Dermis blood vessel endothelial cell (primary cell): Measurements from ENCODE around the gene INPP5B. TPM values are rescaled to one million over a fixed set of nuclear protein-coding genes. Genes with fewer than 3 reads are reported as not detected.
"Not testable (repeated sequence)": the region's sequence is repeated elsewhere in the genome, so short reads cannot be mapped to it uniquely, and the experiment has no call there.

Experiments used
- DNase-seq: peaks from one replicate; pipeline ENCODE4 v3.0.0; 2010
- total RNA-seq: library from RNA; depleted of rRNA; stranded (reverse); fragments of >200 nt; gene quantifications from 2 replicates; pipeline ENCODE4 v1.2.3, GENCODE V29; 2014

The INPP5B gene
- total RNA-seq, 1 donor from 2014 or later = 21.3 TPM

DNA sequence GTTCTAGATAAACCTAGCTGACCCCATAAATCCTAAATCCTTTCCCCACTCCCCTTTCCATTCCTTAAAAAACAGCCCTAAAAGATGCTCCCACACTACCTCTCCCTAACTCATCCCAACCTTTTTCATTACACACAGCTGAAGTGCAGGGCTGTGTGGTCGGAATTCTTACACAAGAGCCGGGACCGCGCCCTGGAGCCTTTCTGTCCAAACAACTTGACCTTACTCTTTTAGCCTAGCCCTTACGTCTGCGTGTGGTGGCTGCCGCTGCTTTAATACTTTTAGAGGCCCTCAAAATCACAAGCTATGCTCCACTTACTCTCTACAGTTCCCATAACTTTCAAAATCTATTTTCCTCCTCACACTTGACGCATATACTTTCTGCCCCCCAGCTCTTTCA is 36.0 kb downstream of the INPP5B start:
- not testable (repeated sequence) for DNase-seq

DNA sequence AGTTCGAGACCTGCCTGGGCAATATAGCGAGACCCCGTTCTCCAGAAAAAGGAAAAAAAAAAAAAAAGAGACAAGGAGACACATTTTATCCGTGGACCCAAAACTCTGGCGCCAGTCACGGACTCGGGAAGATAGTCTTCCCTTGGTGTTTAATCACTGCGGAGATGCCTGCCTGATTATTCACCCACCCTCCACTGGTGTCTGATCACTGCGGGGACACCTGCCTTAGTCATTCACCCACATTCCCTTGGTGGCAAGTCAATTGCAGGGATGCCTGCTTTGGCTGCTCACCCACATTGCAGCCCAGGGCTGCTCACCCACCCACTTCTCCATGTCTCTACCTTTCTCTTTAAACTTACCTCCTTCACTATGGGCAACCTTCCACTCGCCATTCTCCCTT is 38.3 kb downstream of the INPP5B start:
- not testable (repeated sequence) for DNase-seq

DNA sequence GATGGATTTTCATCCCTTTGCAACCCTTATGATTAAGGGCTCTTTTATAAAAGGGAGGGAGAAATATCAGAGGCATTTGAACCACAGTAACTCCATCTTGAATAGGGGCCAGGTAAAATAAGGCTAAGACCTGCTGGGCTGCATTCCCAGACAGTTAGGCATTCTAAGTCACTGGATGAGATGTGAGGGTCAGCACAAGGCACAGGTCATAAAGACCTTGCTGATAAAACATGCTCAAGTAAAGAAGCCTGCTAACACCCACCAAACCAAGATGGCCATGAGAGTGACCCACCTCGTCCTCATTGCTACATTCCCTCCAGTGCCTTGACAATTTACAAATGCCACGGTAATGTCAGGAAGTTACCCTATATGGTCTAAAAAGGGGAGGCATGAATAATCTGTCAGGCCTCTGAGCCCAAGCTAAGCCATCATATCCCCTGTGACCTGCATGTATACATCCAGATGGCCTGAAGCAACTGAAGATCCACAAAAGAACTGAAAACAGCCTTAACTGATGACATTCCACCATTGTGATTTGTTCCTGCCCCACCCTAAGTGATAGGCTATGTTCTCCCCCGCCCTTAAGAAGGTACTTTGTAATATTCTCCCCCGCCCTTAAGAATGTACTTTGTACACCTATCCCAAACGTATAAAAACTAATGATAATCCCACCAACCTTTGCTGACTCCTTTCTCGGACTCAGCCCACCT is 39.3 kb downstream of the INPP5B start:
- not testable (repeated sequence) for DNase-seq

DNA sequence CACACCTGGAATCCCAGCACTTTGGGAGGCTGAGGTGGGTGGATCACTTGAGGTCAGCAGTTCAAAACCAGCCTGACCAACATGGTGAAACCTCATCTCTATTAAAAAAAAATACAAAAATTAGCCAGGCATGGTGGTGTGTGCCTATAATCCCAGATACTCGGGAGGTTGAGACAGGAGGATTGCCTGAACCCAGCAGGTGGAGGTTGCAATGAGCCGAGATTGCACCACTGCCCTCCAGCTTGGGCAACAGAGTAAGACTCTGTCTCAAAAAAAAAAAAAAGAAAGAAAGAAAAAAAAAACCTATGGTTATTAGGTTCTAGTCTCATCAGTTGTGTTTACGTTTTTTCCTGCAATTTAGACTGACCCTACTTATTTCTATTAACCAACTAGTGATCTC is 40.3 kb downstream of the INPP5B start:
- not testable (repeated sequence) for DNase-seq

DNA sequence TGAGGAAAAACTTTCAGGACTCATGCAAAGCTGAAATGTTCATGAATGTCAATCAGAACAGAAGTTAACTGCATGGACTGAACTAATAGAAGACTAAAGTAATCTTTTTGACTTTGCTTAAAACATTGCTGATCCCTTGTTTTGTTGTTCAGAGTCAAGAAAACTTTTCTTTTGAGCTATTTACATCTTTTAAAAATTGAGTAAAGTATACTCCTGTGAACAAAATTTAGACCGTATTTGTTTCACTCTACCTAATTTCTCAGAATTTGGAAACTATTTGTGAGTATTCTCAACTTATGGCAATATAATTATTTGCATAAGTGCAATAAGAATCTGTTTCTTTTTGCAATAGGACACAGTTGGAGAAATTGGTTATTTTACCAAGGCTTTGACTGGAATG is 41.1 kb downstream of the INPP5B start:
- no peak for DNase-seq

DNA sequence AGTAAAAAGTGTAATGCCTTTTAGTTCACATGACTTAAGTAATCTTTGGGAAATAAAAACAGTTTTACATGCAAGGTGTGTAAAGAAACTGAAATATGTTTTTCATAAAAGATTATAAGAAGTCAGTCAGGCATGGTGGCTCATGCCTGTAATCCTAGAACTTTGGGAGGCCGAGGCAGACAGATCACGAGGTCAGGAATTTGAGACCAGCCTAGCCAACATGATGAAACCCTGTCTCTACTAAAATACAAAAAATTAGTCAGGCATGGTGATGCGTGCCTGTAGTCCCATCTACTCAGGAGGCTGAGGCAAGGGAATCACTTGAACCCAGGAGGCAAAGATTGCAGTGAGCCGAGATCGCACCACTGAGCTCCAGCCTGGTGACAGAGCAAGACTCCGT is 42.9 kb downstream of the INPP5B start:
- not testable (repeated sequence) for DNase-seq

DNA sequence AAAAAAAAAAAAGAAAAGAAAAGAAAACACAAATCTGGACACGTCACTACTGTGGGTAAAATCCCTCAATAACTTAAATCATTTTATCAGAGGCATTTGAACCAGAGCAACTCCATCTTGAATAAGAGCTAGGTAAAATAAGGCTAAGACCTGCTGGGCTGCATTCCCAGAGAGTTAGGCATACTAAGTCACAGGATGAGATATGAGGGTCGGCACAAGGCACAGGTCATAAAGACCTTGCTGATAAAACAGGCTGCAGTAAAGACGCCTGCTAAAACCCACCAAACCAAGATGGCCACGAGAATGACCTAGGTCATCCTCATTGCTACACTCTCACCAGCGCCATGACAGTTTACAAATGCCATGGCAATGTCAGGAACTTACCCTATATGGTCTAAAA is 43.9 kb downstream of the INPP5B start:
- DNase-seq = no peak

DNA sequence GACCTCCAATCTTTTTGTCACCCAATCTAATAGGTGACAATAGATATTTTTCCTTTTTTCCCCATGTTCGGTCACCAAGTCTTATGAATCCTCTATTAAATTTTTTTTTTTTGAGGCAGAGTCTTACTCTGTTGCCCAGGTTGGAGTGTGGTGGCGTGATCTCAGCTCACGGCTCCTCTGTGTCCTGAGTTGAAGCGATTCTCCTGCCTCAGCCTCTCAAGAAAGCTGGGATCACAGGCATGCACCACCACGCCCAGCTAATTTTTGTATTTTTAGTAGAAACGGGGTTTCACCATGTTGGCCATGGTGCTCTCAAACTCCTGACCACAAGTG is 45.0 kb downstream of the INPP5B start:
- DNase-seq = no peak

DNA sequence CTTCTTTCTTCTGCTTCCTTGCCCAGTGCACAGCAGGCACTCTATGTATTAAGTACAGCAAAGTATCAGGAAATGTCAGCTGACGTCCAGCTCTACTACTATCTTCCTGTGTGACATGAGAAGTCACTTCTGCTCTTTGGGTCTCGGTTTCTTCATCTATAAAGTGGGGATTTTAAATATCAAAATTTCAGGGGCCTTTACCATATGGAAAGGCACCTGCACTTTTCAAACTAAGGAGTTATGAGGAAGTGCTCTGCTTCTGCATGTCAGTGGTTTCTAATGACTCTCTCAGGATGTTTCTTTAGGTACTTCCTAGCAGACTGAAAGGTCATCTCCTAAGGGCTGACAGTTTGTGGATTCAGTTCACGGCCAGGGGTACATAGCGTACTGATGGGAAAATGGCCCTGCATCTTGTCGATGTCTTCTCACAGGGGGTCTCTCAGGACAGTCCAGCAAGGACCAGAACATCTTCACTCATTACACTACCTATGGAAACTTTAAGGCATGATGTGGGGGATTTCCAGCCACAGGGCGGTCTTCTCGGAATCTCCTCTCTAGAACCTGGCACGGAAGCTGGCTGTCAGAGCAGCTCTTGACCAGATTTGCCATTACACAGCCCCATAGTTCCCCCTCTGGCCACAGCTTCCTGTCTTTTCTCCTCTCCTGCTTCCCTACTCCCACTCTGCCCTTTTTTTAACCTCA is 45.5 kb downstream of the INPP5B start:
- no peak for DNase-seq

DNA sequence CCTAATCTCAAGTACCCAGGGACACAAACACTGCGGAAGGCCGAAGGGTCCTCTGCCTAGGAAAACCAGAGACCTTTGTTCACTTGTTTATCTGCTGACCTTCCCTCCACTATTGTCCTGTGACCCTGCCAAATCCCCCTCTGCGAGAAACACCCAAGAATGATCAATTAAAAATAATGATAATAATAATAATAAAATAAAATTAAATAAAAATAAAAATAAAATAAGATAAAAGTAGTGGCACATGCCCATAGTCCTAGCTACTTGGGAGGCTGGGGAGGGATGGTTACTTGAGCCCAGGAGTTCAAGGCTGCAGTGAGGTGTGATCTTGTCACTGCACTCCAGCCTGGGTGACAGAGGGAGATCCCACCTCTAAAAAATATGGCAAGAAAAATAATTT is 49.3 kb downstream of the INPP5B start:
- DNase-seq = not testable (repeated sequence)

DNA sequence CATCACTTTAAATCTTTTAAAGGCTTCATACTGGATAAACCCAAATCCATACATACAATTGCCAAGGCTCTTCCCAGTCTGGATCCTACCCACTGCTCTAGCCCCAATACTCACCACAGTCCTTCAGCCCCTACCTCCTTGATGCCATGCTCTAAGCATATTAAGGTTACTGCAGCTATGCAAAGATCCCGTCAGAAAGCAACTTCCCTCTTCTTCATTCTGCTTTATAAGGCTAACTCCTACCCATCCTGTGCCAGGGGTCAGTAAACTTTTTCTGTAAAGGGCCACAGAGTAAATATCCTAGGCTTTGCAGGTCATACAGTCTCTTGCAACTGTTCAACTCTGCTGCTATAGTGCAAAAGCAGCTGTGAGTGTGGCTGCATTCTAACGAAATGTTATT is 53.2 kb downstream of the INPP5B start:
- DNase-seq = no peak

DNA sequence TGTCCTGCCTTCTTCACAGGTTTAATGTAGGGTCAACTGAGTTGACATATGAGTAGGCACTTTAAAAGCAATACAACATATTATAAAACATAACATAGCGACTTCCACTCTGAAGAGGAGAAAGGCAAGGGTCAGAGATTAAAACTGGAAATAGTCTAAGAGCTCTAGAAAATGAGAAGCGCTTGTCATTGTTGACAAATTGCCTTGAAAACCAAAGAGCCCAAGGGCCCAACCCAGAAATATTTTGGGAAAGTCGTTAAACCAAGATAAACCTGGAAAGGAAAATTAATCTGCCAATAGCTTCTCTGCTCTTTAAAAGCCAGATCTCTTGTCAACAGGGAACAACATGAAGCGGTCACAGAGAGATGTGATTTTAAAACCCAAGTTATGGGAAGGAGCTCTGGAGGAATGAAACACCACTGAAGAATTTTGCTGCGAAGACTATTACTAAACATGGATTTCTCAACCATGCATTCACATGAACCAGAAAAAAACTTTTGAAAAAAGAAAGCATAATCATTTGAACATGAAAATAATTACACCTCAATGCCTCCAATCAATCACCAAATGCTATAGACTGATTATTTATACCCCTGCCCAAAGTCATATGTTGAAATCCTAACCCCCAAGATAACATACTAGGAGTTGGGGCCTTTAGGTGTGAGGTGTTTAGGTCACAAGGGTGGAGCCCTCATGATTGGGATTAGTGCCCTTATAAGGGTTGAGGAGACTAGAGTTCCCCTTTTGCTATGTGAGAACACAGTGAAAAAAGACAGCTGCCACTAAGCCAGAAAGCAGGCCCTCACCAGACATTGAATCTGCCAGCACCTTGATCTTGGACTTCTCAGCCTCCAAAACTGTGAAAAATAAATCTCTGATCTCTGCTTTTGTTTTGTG is 54.5 kb downstream of the INPP5B start:
- DNase-seq = no peak

DNA sequence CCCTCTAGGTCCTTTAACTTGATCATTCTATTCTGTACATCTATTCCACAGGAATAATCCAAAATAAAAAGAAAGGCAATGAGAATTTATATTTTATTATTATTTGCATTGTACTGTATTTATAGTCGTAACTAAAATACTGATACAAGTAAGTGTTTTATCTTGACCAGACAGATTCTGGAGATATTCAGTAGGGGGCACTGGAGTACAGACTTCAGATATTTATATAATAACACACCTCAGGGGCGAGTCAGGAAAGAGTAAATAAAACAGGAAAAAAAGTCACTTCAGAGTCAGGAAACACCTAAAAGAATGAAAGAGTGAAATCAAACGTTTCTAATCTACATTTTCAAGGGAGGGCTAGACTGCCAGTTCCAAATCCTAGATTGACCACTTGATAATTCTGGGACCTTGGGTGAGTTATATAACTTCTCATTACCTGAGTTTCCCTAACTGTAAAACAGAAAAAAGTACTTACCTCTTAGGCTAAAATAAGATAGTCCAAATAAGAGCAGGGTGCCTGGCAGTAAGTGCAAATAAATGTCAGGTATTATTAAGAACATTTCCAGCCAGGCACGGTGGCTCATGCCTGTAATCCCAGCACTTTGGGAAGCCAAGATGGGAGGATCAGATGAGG is 56.4 kb downstream of the INPP5B start:
- DNase-seq = peak; percentile 70

DNA sequence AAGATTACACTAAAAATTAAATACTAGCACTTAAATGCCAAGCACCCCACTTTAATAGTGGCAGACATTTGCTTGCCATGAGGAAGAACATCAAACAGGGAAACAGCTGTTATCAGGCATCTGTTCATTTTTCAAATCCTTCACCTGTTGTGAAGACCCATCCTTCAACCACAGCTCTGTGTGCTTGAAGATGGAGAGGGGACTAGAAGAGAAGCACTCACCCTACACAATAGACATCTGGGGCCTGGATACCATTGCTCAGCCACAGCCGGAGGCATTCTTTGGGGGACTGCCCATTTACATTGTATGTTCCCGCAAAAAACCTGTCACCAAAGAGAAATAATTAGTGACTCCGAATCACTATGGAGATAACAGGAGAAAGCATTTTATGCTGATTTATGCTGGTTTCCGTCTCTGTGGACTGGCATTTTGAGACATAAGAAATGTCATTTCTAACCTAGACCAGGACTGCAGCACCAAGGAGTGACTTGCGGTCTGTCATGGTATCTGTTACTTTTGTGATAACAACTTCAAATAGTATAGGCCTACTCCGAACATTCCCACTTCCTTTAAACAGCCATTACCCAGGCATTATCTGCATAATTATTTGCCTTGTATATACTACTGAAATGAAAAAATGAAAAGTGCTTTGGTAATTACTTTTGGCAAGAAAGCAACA is 58.7 kb downstream of the INPP5B start:
- DNase-seq = no peak

DNA sequence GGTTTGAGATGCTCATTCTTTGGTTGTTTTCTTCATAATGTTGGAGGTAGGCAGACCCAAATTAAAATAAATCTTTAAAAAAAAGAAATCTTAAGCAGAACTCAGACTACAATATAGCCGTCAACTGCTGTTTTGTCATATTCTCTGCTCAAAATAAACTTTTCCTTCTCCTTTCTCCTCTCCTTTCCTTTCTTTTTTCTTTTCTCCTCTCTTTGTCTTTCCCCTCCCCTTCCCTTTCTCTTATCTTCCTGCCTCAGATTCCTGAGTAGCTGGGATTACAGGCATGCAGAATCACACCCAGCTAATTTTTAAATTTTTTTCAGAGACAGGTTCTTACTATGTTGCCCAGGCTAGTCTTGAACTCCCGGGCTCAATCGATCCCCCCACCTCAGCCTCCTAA is 62.7 kb downstream of the INPP5B start:
- no peak for DNase-seq

DNA sequence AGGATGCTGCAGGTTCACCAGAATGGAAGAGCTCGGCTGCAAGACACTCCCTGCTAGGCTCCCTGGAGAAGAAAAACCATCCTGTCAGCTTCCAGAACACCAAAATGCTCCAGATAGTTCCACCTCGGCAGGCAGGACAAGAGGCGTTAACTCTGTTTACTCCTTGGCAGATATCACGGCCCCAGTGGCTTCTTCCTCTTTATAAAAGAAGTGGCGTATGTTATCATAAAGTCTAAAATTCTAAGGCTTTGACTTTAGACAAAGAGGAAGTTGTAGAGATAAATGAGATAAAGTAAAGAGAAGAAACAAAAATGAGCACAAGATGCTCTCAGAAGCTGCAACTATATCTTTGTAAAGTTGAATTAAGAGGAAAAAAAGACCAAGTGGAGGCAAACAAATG is 63.2 kb downstream of the INPP5B start:
- DNase-seq = no peak

DNA sequence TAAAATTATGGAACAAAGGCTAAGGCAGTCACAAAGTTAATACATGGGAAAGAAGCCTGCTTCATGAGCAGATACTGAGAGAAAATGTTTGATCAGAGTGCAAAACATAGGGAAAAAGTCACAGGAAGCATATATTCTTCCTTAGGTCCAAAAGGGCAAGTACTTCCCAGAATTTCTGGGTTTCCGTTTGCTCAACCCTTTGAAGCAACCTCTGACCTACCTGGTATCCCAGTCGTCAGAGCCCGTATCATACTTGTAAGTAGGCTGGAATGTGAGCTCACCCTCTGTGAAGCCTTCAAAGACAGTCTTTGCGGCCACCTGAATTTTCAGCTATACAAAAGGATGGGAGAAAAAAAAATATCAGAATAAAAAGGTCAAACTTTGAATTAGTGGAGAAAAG is 67.0 kb downstream of the INPP5B start:
- no peak for DNase-seq

DNA sequence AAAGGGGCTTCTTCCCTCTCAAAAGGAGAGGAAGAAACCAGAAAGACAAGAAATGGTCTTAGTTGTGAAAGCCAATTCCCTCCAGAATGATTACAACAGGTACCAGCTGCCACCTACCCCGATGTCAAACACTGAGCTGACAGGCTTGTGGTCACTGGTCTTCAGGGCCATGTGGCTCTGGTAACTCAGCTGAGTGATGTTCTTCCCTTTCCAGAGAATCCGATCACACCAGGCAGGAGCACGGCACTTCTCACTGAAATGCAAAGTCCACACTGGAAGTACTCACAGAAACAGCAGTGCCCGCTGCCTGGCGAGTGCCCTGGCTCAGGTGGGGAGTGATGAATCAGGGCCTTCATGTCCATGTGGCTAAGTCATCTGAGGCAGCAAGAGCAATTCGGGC is 68.8 kb downstream of the INPP5B start:
- no peak for DNase-seq

DNA sequence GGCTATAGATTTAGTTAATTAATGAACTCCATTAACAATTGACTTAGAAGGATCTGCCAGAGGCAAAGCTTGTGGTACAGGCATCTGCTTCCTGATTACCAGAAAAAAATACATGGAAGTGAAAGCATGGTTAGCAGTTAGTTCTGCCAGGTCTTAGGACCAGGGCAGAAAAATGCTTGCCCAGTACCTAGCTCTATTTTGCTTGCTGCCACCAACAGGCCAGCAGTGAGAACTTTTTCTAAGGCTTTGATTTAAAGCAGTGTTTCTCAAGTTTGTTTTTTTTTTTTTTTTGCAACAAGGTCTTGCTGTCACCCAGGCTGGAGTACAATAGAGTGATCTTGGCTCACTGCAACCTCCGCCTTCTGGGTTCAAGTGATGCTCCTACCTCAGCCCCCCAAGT is 71.0 kb downstream of the INPP5B start:
- peak; percentile 59 for DNase-seq

DNA sequence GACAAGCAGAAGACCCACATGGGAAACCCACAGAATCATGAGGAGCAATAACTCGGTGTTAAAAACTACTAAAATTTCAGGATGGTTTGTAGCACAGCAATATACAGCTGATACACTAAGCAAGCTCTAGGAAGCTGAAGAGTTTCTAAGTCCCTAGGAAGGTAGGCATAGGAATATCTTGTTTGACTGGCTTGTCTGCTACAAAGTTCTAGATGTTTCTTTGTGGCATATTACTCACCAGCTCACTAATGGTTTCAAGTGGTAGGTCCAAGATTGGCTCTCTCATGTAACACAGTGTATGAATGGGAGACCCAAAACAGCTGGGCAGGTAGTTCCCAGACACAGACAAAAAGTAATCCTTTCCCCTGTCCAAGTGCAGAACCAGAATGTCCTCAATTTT is 74.2 kb downstream of the INPP5B start:
- no peak for DNase-seq

DNA sequence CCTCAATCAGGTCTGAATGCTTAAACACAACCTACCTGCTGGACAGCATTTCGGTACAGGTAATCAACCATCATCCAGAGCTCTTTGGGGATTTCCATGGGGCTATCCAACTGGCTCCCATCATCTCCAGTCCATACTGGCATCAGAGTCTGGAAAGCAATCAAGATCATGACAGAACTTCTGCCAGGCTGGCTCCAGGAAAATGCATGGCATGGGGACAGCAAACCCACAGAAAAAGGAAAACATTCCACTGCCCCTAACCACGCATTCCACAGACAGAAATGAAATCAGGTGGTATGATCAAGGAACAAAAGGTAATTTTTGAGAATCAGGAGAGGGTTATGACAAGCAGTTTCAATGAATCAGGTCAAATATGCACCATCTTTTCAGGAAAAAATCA is 78.4 kb downstream of the INPP5B start:
- DNase-seq = no peak

DNA sequence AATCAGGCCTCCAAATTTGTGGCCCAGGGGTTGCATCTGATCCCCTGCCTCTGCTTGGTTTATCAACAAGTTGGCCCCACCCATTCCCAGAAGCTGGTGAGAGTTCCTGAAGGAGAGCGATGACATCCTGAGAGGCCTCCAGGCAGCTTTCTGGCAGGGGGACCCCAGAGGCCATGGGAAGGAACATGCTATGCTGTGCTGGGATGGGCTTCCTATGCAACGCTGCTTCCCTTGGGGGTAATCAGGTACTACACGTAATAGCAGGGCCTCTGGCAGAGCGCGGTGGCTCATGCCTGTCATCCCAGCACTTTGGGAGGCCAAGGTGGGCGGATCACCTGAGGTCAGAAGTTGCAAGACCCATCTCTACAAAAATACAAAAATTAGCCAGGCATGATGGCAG is 79.1 kb downstream of the INPP5B start:
- no peak for DNase-seq

DNA sequence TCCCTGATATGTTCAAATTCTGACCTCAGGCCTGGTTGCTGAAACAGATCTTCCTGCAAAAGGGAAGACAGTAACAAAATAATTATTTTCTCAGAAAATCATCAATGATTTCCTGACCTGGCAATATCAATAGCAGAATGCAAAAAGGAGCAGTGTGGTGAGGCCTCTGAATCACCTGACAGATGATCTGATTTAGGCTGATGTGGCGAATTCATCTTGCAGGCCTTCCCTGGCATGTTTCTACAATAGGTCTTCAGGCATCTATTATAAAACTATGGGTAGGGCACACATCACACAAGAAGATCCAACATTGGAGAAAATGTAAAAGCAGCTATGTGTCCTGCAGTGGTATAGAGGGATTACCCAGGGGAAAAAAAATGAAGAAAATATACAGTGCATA is 80.4 kb downstream of the INPP5B start:
- DNase-seq = no peak
